ENCODE results near the gene PSMB1.
"Not testable (repeated sequence)": the region's sequence is repeated elsewhere in the genome, so short reads cannot be mapped to it uniquely, and the experiment has no call there.

Gene PSMB1

DNA sequence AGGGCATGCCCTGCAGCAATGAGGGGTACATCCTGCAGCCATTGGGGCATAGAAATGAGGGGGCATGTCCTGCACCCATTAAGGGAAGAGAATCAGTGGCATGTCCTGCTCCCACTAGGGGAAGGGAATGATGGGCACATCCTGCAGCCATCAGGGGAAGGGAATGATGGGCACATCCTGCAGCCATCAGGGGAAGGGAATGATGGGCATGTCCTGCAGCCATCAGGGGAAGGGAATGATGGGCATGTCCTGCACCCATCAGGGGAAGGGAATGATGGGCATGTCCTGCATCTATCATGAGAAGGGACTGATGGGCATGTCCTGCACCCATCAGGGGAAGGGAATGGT is 49.7 kb downstream of the PSMB1 start:
- no peak overlapping the region for H3K4me3 ChIP-seq (ENCODE audit: low read length)
- no peak for DNase-seq (ENCODE audit: low read depth)
- TF ChIP-seq, protein P1, sequence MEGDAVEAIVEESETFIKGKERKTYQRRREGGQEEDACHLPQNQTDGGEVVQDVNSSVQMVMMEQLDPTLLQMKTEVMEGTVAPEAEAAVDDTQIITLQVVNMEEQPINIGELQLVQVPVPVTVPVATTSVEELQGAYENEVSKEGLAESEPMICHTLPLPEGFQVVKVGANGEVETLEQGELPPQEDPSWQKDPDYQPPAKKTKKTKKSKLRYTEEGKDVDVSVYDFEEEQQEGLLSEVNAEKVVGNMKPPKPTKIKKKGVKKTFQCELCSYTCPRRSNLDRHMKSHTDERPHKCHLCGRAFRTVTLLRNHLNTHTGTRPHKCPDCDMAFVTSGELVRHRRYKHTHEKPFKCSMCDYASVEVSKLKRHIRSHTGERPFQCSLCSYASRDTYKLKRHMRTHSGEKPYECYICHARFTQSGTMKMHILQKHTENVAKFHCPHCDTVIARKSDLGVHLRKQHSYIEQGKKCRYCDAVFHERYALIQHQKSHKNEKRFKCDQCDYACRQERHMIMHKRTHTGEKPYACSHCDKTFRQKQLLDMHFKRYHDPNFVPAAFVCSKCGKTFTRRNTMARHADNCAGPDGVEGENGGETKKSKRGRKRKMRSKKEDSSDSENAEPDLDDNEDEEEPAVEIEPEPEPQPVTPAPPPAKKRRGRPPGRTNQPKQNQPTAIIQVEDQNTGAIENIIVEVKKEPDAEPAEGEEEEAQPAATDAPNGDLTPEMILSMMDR (IDR thresholded peaks at IDR 0.05; ENCODE audit: insufficient read depth, low read depth, low read length, missing control alignments), result no peak

DNA sequence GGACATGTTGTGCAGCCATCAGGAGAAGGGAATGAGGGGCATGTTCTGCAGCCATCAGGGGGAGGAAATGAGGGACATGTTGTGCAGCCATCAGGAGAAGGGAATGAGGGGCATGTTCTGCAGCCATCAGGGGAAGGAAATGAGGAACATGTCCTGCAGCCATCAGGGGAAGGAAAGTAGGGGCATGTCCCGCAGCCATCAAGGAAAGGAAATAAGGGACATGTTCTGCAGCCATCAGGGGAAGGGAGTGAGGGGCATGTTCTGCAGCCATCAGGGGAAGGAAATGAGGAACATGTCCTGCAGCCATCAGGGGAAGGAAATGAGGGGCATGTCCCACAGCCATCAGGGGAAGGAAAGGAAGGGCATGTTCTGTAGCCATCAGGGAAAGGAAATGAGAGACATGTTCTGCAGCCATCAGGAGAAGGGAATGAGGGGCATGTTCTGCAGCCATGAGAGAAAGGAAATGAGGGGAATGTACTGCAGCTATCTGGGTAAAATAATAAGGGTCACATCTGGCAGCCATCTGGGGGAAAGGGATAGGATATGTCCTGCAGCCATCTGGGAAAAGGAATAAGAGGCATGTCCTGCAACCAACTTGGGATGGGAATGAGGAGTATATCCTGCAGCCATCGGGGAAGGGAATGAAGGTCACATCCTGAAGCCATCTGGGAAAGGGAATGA is 50.2 kb downstream of the PSMB1 start:
- not testable (repeated sequence) for DNase-seq (ENCODE audit: low read depth); H3K4me3 ChIP-seq (ENCODE audit: low read length)

DNA sequence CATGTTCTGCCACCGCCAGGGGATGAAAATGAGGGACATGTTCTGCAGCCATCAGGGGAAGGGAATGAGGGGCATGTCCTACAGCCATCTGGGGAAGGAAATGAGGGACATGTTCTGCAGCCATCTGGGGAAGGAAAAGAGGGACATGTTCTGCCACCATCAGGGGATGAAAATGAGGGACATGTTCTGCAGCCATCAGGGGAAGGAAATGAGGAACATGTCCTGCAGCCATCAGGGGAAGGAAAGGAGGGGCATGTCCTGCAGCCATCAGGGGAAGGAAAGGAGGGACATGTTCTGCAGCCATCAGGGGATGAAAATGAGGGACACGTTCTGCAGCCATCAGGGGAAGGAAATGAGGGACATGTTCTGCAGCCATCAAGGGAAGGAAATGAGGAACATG is 50.8 kb downstream of the PSMB1 start:
- H3K4me3 ChIP-seq (ENCODE audit: low read length); DNase-seq (ENCODE audit: low read depth): not testable (repeated sequence)

DNA sequence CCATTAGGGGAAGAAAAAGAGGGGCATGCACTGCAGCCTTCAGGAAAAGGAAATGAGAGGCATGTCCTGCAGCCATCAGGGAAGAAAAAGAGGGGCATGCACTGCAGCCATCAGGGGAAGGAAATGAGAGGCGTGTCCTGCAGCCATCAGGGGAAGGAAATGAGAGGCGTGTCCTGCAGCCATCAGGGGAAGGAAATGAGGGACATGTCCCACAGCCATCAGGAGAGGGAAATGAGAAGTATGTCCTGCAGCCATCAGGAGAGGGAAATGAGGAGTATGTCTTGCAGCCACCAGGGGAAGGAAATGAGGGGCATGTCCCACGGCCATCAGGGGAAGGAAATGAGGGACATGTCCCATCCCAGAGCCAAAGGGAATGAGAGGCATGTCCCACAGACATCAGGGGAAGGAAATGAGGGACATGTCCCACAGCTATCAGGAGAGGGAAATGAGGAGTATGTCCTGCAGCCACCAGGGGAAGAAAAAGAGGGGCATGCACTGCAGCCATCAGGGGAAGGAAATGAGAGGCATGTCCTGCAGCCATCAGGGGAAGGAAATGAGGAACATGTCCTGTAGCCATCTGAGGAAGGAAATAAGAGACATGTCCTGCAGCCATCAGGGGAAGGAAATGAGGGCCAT is 52.0 kb downstream of the PSMB1 start:
- TF ChIP-seq, protein P1 (IDR thresholded peaks at IDR 0.05; ENCODE audit: insufficient read depth, low read depth, low read length, missing control alignments), result no peak
- DNase-seq (ENCODE audit: low read depth), result no peak
- H3K4me3 ChIP-seq (ENCODE audit: low read length), result no peak overlapping the region

DNA sequence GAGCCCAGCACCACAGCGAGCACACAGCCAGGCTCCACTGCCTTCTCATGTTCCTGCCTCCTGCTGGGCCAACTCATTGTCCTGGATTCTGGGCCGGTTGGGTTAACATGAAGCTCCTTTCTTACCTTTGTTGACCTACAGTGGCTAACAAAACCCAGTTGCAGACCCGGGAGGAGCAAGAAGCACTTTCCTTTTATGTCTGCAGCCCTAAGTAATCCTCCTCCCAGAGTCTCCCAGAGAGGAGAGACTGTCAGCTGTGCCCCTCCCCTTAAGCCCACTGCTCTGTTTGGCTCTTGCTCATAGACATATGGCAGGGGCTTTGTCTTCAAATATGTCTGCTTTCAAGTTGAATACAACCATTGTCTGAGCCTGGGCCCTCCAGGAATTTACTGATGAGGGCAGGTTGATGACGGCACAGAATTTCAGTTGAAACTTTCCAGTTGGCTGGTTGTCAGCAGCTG is 55.2 kb downstream of the PSMB1 start:
- TF ChIP-seq, protein P1 (IDR thresholded peaks at IDR 0.05; ENCODE audit: insufficient read depth, low read depth, low read length, missing control alignments), result no peak
- no peak for DNase-seq (ENCODE audit: low read depth)
- H3K4me3 ChIP-seq (ENCODE audit: low read length), result no peak overlapping the region

DNA sequence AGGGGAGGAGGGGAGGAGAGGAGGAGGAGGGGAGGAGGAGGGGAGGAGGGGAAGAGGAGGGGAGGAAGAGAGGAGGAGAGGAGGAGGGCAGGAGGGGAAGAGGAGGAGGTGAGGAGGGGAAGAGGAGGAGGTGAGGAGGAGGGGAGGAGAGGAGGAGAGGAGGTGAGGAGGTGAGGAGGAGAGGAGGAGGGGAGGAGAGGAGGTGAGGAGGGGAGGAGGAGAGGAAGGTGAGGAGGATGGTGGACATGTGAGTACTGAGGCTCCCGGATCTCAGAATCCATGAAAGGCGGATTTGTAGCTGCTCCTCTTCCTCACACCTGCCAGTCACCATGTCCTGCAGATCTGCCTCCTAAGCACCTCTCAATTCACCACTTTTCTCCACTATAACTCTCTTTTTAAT is 59.8 kb downstream of the PSMB1 start:
- no peak for DNase-seq (ENCODE audit: low read depth)
- TF ChIP-seq, protein P1 (IDR thresholded peaks at IDR 0.05; ENCODE audit: insufficient read depth, low read depth, low read length, missing control alignments), result no peak
- H3K4me3 ChIP-seq (ENCODE audit: low read length), result no peak overlapping the region

DNA sequence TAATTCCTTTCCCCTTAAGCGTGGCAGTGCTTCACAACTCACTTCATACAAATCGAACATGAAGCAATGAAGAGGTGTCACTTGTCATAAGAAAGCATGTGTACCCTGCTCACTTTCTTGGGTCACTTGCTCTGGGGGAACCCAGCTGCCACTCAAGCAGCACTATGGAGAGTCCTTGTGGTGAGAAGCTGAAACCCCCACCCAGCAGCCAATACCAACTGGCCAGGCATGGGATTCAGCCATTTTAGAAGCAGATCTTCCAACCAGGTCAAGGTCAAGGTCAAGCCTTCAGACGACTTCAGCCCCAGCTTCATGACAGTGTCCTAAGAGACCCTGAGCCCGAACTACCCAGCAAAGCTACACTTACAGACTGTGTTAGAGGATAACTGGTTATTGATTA is 62.8 kb downstream of the PSMB1 start:
- DNase-seq (ENCODE audit: low read depth), result no peak
- TF ChIP-seq, protein P1 (IDR thresholded peaks at IDR 0.05; ENCODE audit: insufficient read depth, low read depth, low read length, missing control alignments), result no peak
- H3K4me3 ChIP-seq (ENCODE audit: low read length), result no peak overlapping the region

DNA sequence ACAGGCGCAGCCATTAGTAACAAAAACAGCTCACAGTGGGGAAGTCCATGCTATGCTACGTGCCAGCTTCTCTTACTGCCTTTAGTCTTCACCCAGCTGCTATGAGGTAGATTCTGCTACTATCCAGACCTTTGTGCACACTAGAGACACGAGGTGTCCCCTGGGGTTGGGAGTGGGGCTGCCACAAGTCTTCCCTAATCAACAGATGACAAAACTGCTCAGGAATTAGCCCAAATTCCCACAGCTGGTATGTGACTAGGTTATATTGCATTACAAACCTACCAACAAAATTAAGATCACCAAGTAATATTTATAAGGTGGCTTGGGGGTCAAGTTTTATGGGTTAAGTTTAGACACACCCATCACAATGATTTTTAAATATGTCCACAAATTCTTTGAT is 63.3 kb downstream of the PSMB1 start:
- TF ChIP-seq, protein P1 (IDR thresholded peaks at IDR 0.05; ENCODE audit: insufficient read depth, low read depth, low read length, missing control alignments), result no peak
- no peak overlapping the region for H3K4me3 ChIP-seq (ENCODE audit: low read length)
- DNase-seq (ENCODE audit: low read depth), result no peak

Data from epithelial cell of esophagus (primary cell).